GM18499 (cell line): Measurements from ENCODE around the gene CCDC116.
"Not testable (repeated sequence)": the region's sequence is repeated elsewhere in the genome, so short reads cannot be mapped to it uniquely, and the experiment has no call there.

ENCODE experiments used
- ATAC-seq: cut with Tn5 transposase; IDR thresholded peaks from one replicate; pipeline ENCODE4 v1.9.1; 2021; ENCODE audit warnings: moderate number of reproducible peaks; ENCODE audit not compliant: insufficient read depth, unreplicated experiment

The CCDC116 gene

GRCh38 chr22:21629255-21630149 lies 3.1 kb upstream of the CCDC116 start, which contains the start of gene YDJC:
Gene YDJC (minus strand): TSS chr22:21630022. CDS start chr22:21630014, 8 bp downstream.
- peak; percentile 54 for ATAC-seq

- no peak for ATAC-seq
These were observed 1.5 kb upstream of the CCDC116 start for GRCh38 chr22:21631025-21631424.

GRCh38 chr22:21632931-21633330 lies 371 bp downstream of the CCDC116 start:
- no peak for ATAC-seq

GRCh38 chr22:21633481-21633880 lies 921 bp downstream of the CCDC116 start:
- no peak for ATAC-seq

GRCh38 chr22:21634081-21634480 lies 1.5 kb downstream of the CCDC116 start:
- no peak for ATAC-seq

- ATAC-seq = no peak
These were observed 2.3 kb downstream of the CCDC116 start for GRCh38 chr22:21634844-21635243.

GRCh38 chr22:21635771-21636510 lies 3.4 kb downstream of the CCDC116 start:
- ATAC-seq = no peak

- no peak for ATAC-seq
These were observed 4.2 kb downstream of the CCDC116 start for GRCh38 chr22:21636629-21637218.

GRCh38 chr22:21637450-21637849 lies 4.9 kb downstream of the CCDC116 start:
- ATAC-seq = not testable (repeated sequence)

- no peak for ATAC-seq
These were observed 6.8 kb downstream of the CCDC116 start for GRCh38 chr22:21639359-21639758.

- no peak for ATAC-seq
These were observed 8.2 kb downstream of the CCDC116 start for GRCh38 chr22:21640810-21641209.

- no peak for ATAC-seq
These were observed 8.8 kb downstream of the CCDC116 start for GRCh38 chr22:21641417-21641788.

GRCh38 chr22:21641789-21642583 lies 9.4 kb downstream of the CCDC116 start, which contains the start of gene SDF2L1:
Gene SDF2L1 (plus strand): TSS chr22:21642302. CDS start chr22:21642337, 35 bp downstream.
- ATAC-seq = peak; percentile 90

- ATAC-seq = no peak
These were observed 10.3 kb downstream of the CCDC116 start for GRCh38 chr22:21642584-21643448.

- ATAC-seq = no peak
These were observed 11.2 kb downstream of the CCDC116 start for GRCh38 chr22:21643533-21644357.

GRCh38 chr22:21645513-21645912 lies 13.0 kb downstream of the CCDC116 start:
- ATAC-seq = not testable (repeated sequence)

GRCh38 chr22:21646608-21647590 lies 14.3 kb downstream of the CCDC116 start:
- ATAC-seq = no peak
